ENCODE measurements around the gene RHOXF2.

The RHOXF2 gene

DNA sequence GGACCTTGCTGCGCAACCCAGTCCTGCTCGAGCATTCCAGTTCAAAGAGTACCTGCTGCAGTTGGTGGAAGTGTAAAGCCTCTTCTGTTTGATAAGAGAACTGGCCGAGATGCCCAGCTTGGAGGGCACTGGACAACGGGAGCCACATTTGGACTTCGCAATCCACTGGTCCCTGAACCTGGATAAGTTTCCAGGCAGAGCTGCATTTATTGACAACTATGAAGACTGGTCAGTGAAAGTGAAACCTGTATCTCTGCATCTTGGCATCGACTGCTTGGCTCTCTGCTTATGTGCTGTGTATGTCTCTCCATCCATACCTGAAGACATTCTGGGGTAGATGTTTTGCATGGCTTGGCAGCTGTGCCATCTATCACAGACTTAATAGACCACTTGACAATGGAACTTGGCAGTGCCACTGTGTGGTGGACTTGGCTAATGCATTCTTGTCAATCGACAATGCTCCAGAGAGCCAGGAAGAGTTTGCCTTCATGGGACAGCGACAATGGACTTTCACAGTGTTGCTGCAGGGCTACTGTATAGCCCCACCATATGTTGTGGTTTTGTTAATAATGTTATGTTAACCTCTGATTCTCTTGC is 48.7 kb downstream of the RHOXF2 start:
- Histone ChIP-seq H3K36me3 (ENCODE audit: control insufficient read depth, insufficient read depth, low read length) (no peaks in the 10 kb centered on the region), H3K27me3 (ENCODE audit: control insufficient read depth, insufficient read depth, low read length) (no peaks in the 10 kb centered on the region), H3K9ac (ENCODE audit: low read length) (no peak overlapping the region), H3K9me3 (ENCODE audit: control insufficient read depth, low read length) (no peaks in the 10 kb centered on the region), H3K4me3 (ENCODE audit: low read length) (no peak overlapping the region), H3K4me1 (ENCODE audit: control insufficient read depth, insufficient read depth, low read length) (no peaks in the 10 kb centered on the region)

DNA sequence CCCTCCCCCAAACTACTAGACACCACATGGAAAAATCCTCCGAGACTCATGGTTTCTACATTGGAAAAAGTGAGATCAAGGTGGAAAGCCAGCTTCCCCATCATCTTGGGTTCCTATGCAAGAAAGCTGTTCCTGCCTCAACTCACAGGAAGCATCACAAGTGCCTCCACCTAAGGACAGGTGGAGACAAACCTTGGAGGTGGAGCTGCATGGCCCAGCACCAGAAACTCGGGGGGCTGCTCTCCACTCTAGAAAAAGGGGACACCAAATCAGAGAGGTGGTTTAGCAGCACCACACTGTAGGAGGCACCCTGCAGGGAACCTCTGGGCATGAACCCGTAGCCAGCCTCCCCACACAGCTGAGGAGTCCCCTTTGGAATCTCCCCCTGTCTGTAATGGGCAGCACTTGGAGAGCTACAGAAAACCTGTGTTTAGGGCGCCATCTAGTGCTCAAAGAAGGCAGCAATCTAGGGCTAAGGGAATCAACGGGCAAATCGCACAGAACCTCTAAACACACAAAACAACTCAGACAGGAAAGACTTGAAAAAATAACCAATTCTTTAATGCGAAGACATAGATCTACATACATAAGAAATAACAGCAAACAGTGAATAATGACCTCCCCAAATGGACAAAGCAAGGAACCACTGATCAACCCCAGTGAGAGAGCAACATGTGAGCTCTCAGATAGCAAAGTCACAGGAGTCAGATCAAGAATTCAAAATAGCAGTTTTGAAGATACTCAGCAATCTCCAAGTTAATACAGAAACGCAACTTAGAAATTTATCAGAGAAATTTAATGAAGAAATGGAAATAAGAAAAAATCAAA is 55.2 kb downstream of the RHOXF2 start:
- Histone ChIP-seq H3K4me1 (ENCODE audit: control insufficient read depth, insufficient read depth, low read length) (no peaks in the 10 kb centered on the region), H3K4me3 (ENCODE audit: low read length) (no peak overlapping the region), H3K9me3 (ENCODE audit: control insufficient read depth, low read length) (no peaks in the 10 kb centered on the region), H3K27me3 (ENCODE audit: control insufficient read depth, insufficient read depth, low read length) (no peaks in the 10 kb centered on the region), H3K9ac (ENCODE audit: low read length) (no peak overlapping the region), H3K36me3 (ENCODE audit: control insufficient read depth, insufficient read depth, low read length) (no peaks in the 10 kb centered on the region)

Measured in mucosa of stomach (tissue), 1 donor.